Vagina (tissue), 2 donors: Measurements from ENCODE around the gene PMF1.

Experiments
- POLR2A ChIP-seq, 2 donors: fragments of 450-650 bp; IDR thresholded peaks; one replicate each; pipeline ENCODE4 v1.6.1; 2017; ENCODE audit warnings: antibody characterized with exemption in 2 of 2, mild to moderate bottlenecking in 2 of 2, moderate library complexity in 2 of 2
- TF ChIP-seq, protein P1 (sequence below), 3 experiments: fragments of 450-650 bp in 2 of 3; fragments of 200-600 bp in 1 of 3; sonication (generic) in 1 of 3; IDR thresholded peaks; one replicate each; pipeline ENCODE4 v1.5.1; 2017 to 2019; ENCODE audit warnings: antibody characterized with exemption in 3 of 3, mild to moderate bottlenecking in 2 of 3, moderate library complexity in 2 of 3

DNA sequence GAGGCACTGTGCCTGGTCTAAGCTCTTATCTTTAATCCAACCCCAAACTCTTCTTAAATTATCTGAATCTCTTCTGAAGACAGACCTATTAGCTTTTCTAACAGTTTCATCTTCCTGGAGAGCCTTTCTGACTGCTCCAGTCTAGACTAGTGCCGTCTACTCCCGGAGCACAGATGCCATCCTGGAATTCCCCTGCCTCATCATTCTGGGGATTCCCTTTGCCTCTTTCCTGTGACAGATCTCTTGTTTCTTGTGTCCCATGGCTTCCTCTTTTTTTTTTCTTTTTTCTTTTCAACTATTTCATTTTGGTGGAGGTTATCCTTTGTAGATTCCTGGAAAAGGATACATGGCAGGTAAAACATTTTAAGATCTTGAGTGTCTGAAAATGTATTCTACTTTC lies 47.7 kb upstream of the PMF1 start:
- TF ChIP-seq, protein P1, sequence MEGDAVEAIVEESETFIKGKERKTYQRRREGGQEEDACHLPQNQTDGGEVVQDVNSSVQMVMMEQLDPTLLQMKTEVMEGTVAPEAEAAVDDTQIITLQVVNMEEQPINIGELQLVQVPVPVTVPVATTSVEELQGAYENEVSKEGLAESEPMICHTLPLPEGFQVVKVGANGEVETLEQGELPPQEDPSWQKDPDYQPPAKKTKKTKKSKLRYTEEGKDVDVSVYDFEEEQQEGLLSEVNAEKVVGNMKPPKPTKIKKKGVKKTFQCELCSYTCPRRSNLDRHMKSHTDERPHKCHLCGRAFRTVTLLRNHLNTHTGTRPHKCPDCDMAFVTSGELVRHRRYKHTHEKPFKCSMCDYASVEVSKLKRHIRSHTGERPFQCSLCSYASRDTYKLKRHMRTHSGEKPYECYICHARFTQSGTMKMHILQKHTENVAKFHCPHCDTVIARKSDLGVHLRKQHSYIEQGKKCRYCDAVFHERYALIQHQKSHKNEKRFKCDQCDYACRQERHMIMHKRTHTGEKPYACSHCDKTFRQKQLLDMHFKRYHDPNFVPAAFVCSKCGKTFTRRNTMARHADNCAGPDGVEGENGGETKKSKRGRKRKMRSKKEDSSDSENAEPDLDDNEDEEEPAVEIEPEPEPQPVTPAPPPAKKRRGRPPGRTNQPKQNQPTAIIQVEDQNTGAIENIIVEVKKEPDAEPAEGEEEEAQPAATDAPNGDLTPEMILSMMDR (IDR thresholded peaks at IDR 0.05): no peak
- no peak for TF ChIP-seq POLR2A (IDR thresholded peaks at IDR 0.05)
